ENCODE results near the gene SLC24A1. TPM values are rescaled to one million over a fixed set of nuclear protein-coding genes. Genes with fewer than 3 reads are reported as not detected.

Gene SLC24A1
- total and polyA plus RNA-seq, 2 of the 4 experiments (the other 2 are of a cell fraction), result 3.6 to 4.9 TPM

DNA sequence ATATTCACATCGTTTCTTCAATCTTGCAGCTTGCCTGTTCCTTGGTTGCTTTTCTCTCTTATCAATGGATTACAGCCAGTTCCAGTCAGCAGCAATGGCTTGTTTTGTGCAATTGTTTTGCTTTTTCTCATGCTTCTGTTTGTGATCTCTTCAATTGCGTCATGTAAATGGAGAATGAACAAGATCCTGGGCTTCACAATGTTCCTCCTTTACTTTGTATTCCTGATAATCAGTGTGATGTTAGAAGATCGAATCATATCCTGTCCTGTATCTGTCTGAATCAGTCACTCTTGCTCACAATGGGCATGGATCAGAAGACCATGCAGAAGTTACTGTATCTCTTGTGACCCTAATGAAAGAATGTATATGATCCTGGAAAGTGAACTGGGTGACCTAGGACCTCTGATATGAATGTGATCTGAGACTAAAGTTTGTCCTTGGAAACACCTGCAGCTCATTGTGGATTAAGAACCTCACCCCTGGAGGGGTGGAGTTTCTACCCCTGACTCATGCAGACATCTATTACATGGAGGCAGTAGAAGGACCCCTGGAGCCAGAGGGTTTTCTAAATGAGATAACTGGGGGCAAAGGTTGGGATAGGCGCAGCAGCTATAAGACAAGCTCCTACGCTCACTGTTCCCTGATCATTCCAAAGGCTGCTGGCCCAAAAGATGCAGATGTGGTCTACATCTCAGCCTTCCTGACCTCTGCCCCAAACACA, 32.2 kb downstream of the SLC24A1 start:
- Histone ChIP-seq H2AK9ac (replicated peaks; ENCODE audit: low read depth, low read length, poor library complexity) (no peak overlapping the region), H3K4ac (ENCODE audit: low read depth, low read length) (peak overlapping the region; percentile 58), H2BK15ac (ENCODE audit: low read depth, low read length) (no peak overlapping the region; the same call in 2 of the 3 replicates), H2AK5ac (ENCODE audit: low read depth, low read length) (peak overlapping the region; percentile 79), H3K18ac (ENCODE audit: low read depth, low read length) (peak overlapping the region; percentile 18; the same call in 1 of the 2 replicates), H4K5ac (ENCODE audit: low read depth, low read length) (0 out of 2 replicates have a peak overlapping the region, but pooled peaks have one; percentile 2), H2BK20ac (ENCODE audit: low read depth, low read length) (peak overlapping the region; percentile 76), H4K91ac (ENCODE audit: insufficient read depth, low read depth, low read length) (peak overlapping the region; percentile 9), H4K20me1 (ENCODE audit: insufficient read depth, low read length) (no peaks in the 10 kb centered on the region), H3K56ac (ENCODE audit: extremely low read depth, insufficient read depth, low read length) (no peak overlapping the region; the same call in 1 of the 2 replicates), H2AFZ (replicated peaks; ENCODE audit: low read length, poor library complexity) (no peak overlapping the region), H3K9me3 (ENCODE audit: control insufficient read depth, insufficient read depth, low read length) (no peaks in the 10 kb centered on the region), H3K27me3 (ENCODE audit: control insufficient read depth, insufficient read depth, low read length) (no peaks in the 10 kb centered on the region), H2BK5ac (ENCODE audit: low read depth, low read length, poor library complexity, severe bottlenecking) (peak overlapping the region; percentile 82), H3K14ac (replicated peaks; ENCODE audit: low read depth, low read length) (peak overlapping the region; percentile 86), H3K9ac (ENCODE audit: low read depth, low read length) (no peak overlapping the region), H3K4me2 (ENCODE audit: low read depth, low read length) (no peak overlapping the region; the same call in 1 of the 2 replicates), H3K4me3 (ENCODE audit: insufficient read depth, low read depth, low read length) (no peak overlapping the region), H3K79me1 (ENCODE audit: low read depth in 1 of 2, low read length in 2 of 2) (no peaks in the 10 kb centered on the region), H4K8ac (ENCODE audit: low read depth in 2 of 2, low read length in 2 of 2) (peak overlapping the region in 1 of 2 experiments; percentile 4; a peak in 1 of 4 replicates), H2BK120ac (ENCODE audit: low read depth, low read length) (peak overlapping the region; percentile 69), H3K23ac (ENCODE audit: low read depth, low read length) (peak overlapping the region; percentile 8), H3K36me3 (ENCODE audit: control insufficient read depth, insufficient read depth, low read length) (peaks cover 13% of the 10 kb centered on the region), H3K27ac (ENCODE audit: insufficient read depth, low read length) (no peak overlapping the region), H3K9me1 (ENCODE audit: insufficient read depth, low read length) (peaks cover 13% of the 10 kb centered on the region), H3K4me1 (ENCODE audit: control insufficient read depth, insufficient read depth, low read length) (peaks cover 17% of the 10 kb centered on the region)
- ATAC-seq (ENCODE audit: low read depth), result peak; percentile 41
- in situ Hi-C loops (cut with MboI; ENCODE audit: low sequenced_read_pairs), result no loop called here
- ChIA-PET POLR2A (ENCODE audit: unreplicated experiment) (interaction anchor here (0.7 kb wide), 1 partner anchor 88 kb away, joined by 7 read pairs; no protein-coding TSS in a partner anchor), CTCF (interaction anchor here (0.6 to 1.7 kb wide), 5 partner anchors 13 to 226 kb away, joined by 3 to 9 read pairs (median 4); no protein-coding TSS in a partner anchor)
- WGBS, 2 experiments (ENCODE audit: extremely low coverage in 2 of 2, insufficient read length in 1 of 2), result no CpG with 5 or more reads among the region's 5 CpGs
- dilution Hi-C loops (cut with HindIII; ENCODE audit: low sequenced_read_pairs, unreplicated experiment), result no loop called here
- peak; percentile 67 for DNase-seq
- no TSS peak for BruUV-seq (replicated peaks)
- TF ChIP-seq CEBPB (IDR thresholded peaks at IDR 0.05; ENCODE audit: low read depth, low read length), result peak; percentile 81
- no peak for TF ChIP-seq RAD21 (IDR thresholded peaks at IDR 0.05; ENCODE audit: low read length)
- intact Hi-C loops (cut with micrococcal nuclease), result no loop called here
